PC-3 (cell line): ENCODE results near the gene SH3GL3. TPM values are rescaled to one million over a fixed set of nuclear protein-coding genes. Genes with fewer than 3 reads are reported as not detected.

Experiments used
- ATAC-seq: fragments of 200-7000 bp; cut with Tn5 transposase; 2 replicates; pipeline ENCODE4 v1.9.1; 2020; ENCODE audit warnings: mild to moderate bottlenecking, moderate library complexity
- BruUV-seq: library from RNA; stranded (reverse); fragments of 400-500 nt; replicated peaks from 2 replicates; lab custom pipeline; 2021; lab: Mats Ljungman, UMichigan
- CTCF ChIA-PET: fragments of 300-600 bp; sonication (Branson Sonifier 250); formaldehyde crosslinking; loops from one replicate; lab custom pipeline; 2022; ENCODE audit warnings: antibody characterized with exemption; lab: Charles Lee
- POLR2A ChIA-PET: fragments of 300-600 bp; sonication (Branson Sonifier 250); formaldehyde crosslinking; loops from one replicate; lab custom pipeline; 2022; ENCODE audit warnings: antibody characterized with exemption; ENCODE audit not compliant: unreplicated experiment; lab: Charles Lee
- DNase-seq: peaks from one replicate; pipeline ENCODE4 v3.0.0-alpha.2; 2015
- H2AFZ ChIP-seq: fragments of 300-600 bp; sonication (generic); 2 replicates; pipeline ENCODE4 v1.6.0; 2016; ENCODE audit warnings: antibody characterized with exemption, low read length
- H3F3A ChIP-seq: fragments of 300-600 bp; sonication (generic); one replicate; pipeline ENCODE4 v1.6.0; 2017; ENCODE audit warnings: antibody characterized with exemption, low read length, control low read depth, mild to moderate bottlenecking; ENCODE audit not compliant: unreplicated experiment
- H3K27ac ChIP-seq: fragments of 300-600 bp; sonication (generic); 2 replicates; pipeline ENCODE4 v1.5.1; 2016; ENCODE audit warnings: mild to moderate bottlenecking, low read length
- H3K27me3 ChIP-seq: fragments of 300-600 bp; sonication (generic); 2 replicates; pipeline ENCODE4 v1.6.1; 2016; ENCODE audit warnings: low read length, mixed read lengths
- H3K36me3 ChIP-seq: fragments of 300-600 bp; sonication (generic); 2 replicates; pipeline ENCODE4 v1.6.1; 2016; ENCODE audit warnings: low read depth, mixed run types, low read length, mixed read lengths
- H3K4me1 ChIP-seq: fragments of 300-600 bp; sonication (generic); 2 replicates; pipeline ENCODE4 v1.5.1; 2016; ENCODE audit warnings: low read length; ENCODE audit not compliant: insufficient read depth
- H3K4me2 ChIP-seq: fragments of 300-600 bp; sonication (generic); 2 replicates; pipeline ENCODE4 v1.6.0; 2016; ENCODE audit warnings: low read length
- H3K4me3 ChIP-seq: fragments of 300-600 bp; sonication (generic); 2 replicates; pipeline ENCODE4 v1.5.1; 2016; ENCODE audit warnings: mild to moderate bottlenecking, low read length, mixed read lengths
- H3K79me2 ChIP-seq: fragments of 300-600 bp; sonication (generic); 2 replicates; pipeline ENCODE4 v1.6.1; 2017; ENCODE audit warnings: low read length, mixed read lengths
- H3K9ac ChIP-seq: fragments of 300-600 bp; sonication (generic); 2 replicates; pipeline ENCODE4 v1.6.0; 2016; ENCODE audit warnings: mild to moderate bottlenecking, low read length
- H3K9me2 ChIP-seq: fragments of 300-600 bp; sonication (generic); replicated peaks from 2 replicates; pipeline ENCODE4 v1.6.1; 2016; ENCODE audit warnings: mixed run types, low read length, mixed read lengths
- H3K9me3 ChIP-seq: fragments of 300-600 bp; sonication (generic); 2 replicates; pipeline ENCODE4 v1.6.1; 2016; ENCODE audit warnings: low read length, mixed read lengths
- H4K20me1 ChIP-seq: fragments of 300-600 bp; sonication (generic); 2 replicates; pipeline ENCODE4 v1.6.1; 2016; ENCODE audit warnings: low read length, mixed read lengths
- EZH2 ChIP-seq: fragments of 300-600 bp; sonication (generic); IDR thresholded peaks from one replicate; pipeline ENCODE4 v1.6.1; 2017; ENCODE audit warnings: antibody characterized with exemption, mild to moderate bottlenecking, low read length; ENCODE audit not compliant: unreplicated experiment
- EZH2phosphoT487 ChIP-seq: fragments of 300-600 bp; sonication (generic); IDR thresholded peaks from 2 replicates; pipeline ENCODE4 v1.6.1; 2018; ENCODE audit warnings: mild to moderate bottlenecking, antibody characterized with exemption, low read length, borderline replicate concordance
- intact Hi-C: fragments of 100-400 bp; cut with micrococcal nuclease; formaldehyde crosslinking; loops from 2 replicates; pipeline ENCODE4 v1.9.0; 2023
- total RNA-seq: library from RNA; depleted of rRNA; stranded (reverse); fragments of >200 nt; gene quantifications from 2 replicates; pipeline ENCODE4 v1.2.3, GENCODE V29; 2014
- TF ChIP-seq, protein P1 (sequence below): fragments of 300-600 bp; sonication (generic); conservative IDR thresholded peaks from 2 replicates; pipeline ENCODE4 v1.5.1; 2017; ENCODE audit warnings: antibody characterized with exemption, low read depth, mild to moderate bottlenecking, low read length

The SH3GL3 gene
- total RNA-seq, 1 experiment from 2014 or later = 3.6 TPM

DNA sequence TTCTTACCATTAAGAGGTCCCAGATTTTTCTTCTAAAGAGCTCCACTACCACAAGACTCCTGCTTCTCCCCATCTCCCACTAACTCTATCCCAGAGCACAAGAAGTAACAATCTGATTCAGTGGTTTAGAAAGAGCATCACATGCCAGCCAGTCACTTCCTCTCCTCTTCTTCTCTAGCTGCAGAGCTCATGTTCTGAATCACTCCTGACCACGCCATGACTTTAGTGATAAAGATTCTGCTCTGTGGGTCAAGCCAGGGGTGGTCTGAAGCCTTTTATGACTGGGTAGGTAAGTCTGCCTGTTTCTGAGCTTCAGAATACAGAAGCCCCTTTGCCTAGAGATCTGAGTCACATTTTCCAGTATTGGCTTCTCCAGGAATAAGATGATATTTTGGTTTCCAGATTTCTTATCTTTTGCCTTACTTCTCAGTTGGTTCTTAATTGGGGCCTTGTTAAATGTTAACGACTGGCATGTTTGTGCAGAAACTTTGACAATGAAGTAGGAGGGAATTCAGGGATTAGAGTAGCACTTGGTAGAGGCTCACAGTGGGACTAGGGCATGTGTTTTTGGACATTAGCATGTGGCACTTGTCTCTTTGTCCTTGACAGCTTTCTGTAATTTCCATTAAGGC lies 179.1 kb downstream of the SH3GL3 start:
- no peaks in the 10 kb centered on the region for H4K20me1 ChIP-seq
- BruUV-seq = no TSS peak
- peak; percentile 46 for DNase-seq

DNA sequence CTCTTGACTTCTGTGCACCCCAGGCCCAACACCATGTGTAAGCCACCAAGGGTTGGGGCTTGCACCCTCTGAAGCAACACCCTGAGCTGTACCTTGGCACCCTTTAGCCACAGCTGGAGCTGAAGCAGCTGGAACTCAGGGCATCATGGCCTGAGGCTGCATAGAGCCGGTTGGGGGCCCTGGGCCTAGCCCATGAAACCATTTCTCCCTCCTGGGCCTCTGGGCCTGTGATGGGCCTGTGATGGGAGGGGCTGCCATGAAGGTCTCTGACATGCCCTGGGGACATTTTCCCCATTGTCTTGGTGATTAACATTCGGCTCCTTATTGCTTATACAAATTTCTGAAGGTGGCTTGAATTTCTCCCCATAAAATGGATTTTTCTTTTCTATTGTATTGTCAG lies 184.4 kb downstream of the SH3GL3 start:
- Histone ChIP-seq H3K36me3 (no peaks in the 10 kb centered on the region), H3K9me2 (no peaks in the 10 kb centered on the region), H3K27ac (no peak overlapping the region), H3K27me3 (no peaks in the 10 kb centered on the region), H2AFZ (no peak overlapping the region), H3F3A (no peaks in the 10 kb centered on the region), H3K9ac (no peak overlapping the region), H3K4me1 (no peaks in the 10 kb centered on the region), H3K9me3 (no peaks in the 10 kb centered on the region), H3K4me2 (no peak overlapping the region), H3K79me2 (no peaks in the 10 kb centered on the region), H3K4me3 (no peak overlapping the region), H4K20me1 (no peaks in the 10 kb centered on the region)
- TF ChIP-seq, protein P1, sequence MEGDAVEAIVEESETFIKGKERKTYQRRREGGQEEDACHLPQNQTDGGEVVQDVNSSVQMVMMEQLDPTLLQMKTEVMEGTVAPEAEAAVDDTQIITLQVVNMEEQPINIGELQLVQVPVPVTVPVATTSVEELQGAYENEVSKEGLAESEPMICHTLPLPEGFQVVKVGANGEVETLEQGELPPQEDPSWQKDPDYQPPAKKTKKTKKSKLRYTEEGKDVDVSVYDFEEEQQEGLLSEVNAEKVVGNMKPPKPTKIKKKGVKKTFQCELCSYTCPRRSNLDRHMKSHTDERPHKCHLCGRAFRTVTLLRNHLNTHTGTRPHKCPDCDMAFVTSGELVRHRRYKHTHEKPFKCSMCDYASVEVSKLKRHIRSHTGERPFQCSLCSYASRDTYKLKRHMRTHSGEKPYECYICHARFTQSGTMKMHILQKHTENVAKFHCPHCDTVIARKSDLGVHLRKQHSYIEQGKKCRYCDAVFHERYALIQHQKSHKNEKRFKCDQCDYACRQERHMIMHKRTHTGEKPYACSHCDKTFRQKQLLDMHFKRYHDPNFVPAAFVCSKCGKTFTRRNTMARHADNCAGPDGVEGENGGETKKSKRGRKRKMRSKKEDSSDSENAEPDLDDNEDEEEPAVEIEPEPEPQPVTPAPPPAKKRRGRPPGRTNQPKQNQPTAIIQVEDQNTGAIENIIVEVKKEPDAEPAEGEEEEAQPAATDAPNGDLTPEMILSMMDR = no peak
- TF ChIP-seq EZH2phosphoT487 (no peak), EZH2 (no peak)
- DNase-seq (no peak), ATAC-seq (no peak)
- intact Hi-C loops = no loop called here
- POLR2A ChIA-PET = no interaction called here
- CTCF ChIA-PET = no interaction called here
- no TSS peak for BruUV-seq

More for the DNA sequence above, 179.1 kb downstream of the SH3GL3 start:
- Histone ChIP-seq H3K9ac (no peak overlapping the region), H3K27ac (no peak overlapping the region), H3K9me2 (no peaks in the 10 kb centered on the region), H2AFZ (no peak overlapping the region), H3K4me2 (no peak overlapping the region), H3K27me3 (no peaks in the 10 kb centered on the region), H3K4me1 (no peaks in the 10 kb centered on the region), H3K4me3 (no peak overlapping the region), H3F3A (no peaks in the 10 kb centered on the region), H3K79me2 (no peaks in the 10 kb centered on the region), H3K36me3 (no peaks in the 10 kb centered on the region), H3K9me3 (no peaks in the 10 kb centered on the region)
- ChIA-PET CTCF (no interaction called here), POLR2A (no interaction called here)
- no peak; the same call in 1 of the 2 replicates for ATAC-seq
- intact Hi-C loops = no loop called here
- TF ChIP-seq EZH2 = no peak
- no peak for TF ChIP-seq EZH2phosphoT487
- TF ChIP-seq, protein P1 = no peak

DNA sequence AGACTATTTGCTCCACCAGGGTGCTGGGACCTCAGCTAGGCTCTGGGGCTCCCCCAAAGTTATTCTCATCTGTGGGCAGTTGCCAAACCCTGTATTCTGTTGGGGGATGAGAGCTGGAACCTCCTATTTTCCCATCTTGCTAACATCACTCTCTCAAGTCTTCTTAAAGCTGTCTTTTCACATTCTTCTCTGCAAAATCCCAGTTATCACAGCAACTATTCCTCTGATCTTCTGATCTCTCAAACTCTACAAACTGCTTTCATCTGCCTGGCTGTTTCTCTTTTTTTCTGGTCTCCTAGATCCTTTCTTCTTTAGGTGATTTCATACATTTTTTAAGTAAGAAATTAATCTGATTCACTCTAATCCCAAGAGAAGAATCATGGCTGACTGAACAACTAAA lies 196.1 kb downstream of the SH3GL3 start:
- Histone ChIP-seq H3K9ac (no peak overlapping the region), H3F3A (no peaks in the 10 kb centered on the region), H3K36me3 (no peaks in the 10 kb centered on the region), H3K4me2 (no peak overlapping the region), H3K4me1 (no peaks in the 10 kb centered on the region), H4K20me1 (no peaks in the 10 kb centered on the region), H3K27ac (no peak overlapping the region), H3K4me3 (no peak overlapping the region), H3K27me3 (no peaks in the 10 kb centered on the region), H3K9me2 (no peaks in the 10 kb centered on the region), H2AFZ (no peak overlapping the region), H3K9me3 (no peaks in the 10 kb centered on the region), H3K79me2 (no peaks in the 10 kb centered on the region)
- ChIA-PET POLR2A (no interaction called here), CTCF (no interaction called here)
- DNase-seq (no peak), ATAC-seq (no peak)
- BruUV-seq = no TSS peak
- intact Hi-C loops = no loop called here
- TF ChIP-seq EZH2phosphoT487 = no peak
- no peak for TF ChIP-seq EZH2
- TF ChIP-seq, protein P1 = no peak
